Suprapubic skin (tissue), 3 donors: ENCODE results near the gene INTS11.

Source experiments
- CTCF ChIP-seq, 2 donors: fragments of 200-600 bp in 1 of 2; fragments of 450-650 bp in 1 of 2; sonication (generic) in 1 of 2; IDR thresholded peaks; one replicate each; pipeline ENCODE4 v1.5.1; 2016 to 2019; ENCODE audit warnings: antibody characterized with exemption in 2 of 2, mild to moderate bottlenecking in 1 of 2, moderate library complexity in 1 of 2
- POLR2A ChIP-seq, 2 donors: fragments of 450-650 bp; IDR thresholded peaks; one replicate each; pipeline ENCODE4 v1.6.1; 2017; ENCODE audit warnings: antibody characterized with exemption in 2 of 2, mild to moderate bottlenecking in 2 of 2, moderate library complexity in 2 of 2

DNA sequence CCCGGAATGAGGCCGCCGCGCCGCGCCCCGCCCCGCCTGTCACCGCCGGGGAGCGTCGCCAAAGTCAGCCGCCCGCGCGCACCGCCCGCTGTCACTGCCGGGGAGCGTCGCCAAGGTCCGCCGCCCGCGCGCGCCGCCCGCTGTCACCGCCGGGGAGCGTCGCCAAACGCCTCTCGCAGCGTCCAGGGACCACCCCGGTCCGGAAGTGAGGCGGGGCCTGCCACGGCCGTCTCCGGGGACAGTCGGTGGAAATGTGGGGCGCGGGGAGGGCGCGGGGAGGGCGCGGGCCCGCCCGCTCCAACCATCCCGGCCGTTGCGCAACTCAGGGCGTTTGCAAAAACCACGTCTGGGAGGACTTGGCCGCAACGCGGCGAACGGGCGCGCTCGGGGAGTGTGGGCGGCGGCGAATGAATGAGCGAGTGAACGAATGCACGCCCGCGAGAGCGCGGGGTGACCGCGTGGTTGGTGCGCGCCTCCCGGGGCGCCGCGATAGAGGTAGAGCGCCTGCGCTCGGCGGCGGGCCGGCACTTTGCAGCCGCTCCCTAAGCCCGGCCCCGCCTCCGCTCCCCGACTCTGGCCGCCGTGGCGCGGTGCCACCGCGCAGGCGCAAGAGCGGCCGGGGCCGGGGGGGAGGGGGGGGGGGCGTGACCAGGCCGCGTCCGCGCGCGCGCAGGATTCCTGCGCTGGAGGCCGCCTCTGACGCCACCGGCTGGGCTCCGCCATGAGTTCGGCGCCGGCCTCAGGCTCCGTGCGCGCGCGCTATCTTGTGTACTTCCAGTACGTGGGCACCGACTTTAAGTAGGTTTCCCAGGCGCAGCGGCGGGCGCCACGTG is 16.3 kb downstream of the INTS11 start, which contains the start of the genes ACAP3 and PUSL1:
- no peak for TF ChIP-seq POLR2A (IDR thresholded peaks at IDR 0.05)
- TF ChIP-seq CTCF (IDR thresholded peaks at IDR 0.05), result no peak
